Large intestine (tissue), 3 donors: ENCODE data around the gene PSMD5. TPM values are rescaled to one million over a fixed set of nuclear protein-coding genes. Genes with fewer than 3 reads are reported as not detected.
A peak's percentile ranks its signal among the peaks of the same experiment; 100 is the strongest.

Experiments
- DNase-seq, 2 donors: peaks; one replicate each; pipeline versions ENCODE4 v3.0.0 to v3.0.0-alpha.2; 2013
- H3K27ac ChIP-seq: one replicate; pipeline ENCODE4 v1.5.1; 2013; ENCODE audit warnings: low read length
- H3K27me3 ChIP-seq: 2 replicates; pipeline ENCODE4 v1.6.1; 2013; ENCODE audit warnings: low read length; ENCODE audit not compliant: control insufficient read depth, insufficient read depth
- H3K36me3 ChIP-seq: 2 replicates; pipeline ENCODE4 v1.6.1; 2013; ENCODE audit warnings: low read length; ENCODE audit not compliant: control insufficient read depth, insufficient read depth
- H3K4me1 ChIP-seq: one replicate; pipeline ENCODE4 v1.6.1; 2013; ENCODE audit warnings: low read length; ENCODE audit not compliant: control insufficient read depth, insufficient read depth
- H3K4me3 ChIP-seq: one replicate; pipeline ENCODE4 v1.5.1; 2013; ENCODE audit warnings: low read length
- H3K9me3 ChIP-seq: one replicate; pipeline ENCODE4 v1.6.1; 2013; ENCODE audit warnings: mild to moderate bottlenecking, low read depth, low read length, moderate library complexity; ENCODE audit not compliant: control insufficient read depth
- WGBS: methylation state at CpG from one replicate; pipeline ENCODE4 v1.1.5; 2013; ENCODE audit warnings: low lambda C conversion rate; ENCODE audit not compliant: insufficient coverage; 5-methylcytosine and 5-hydroxymethylcytosine counted together
- polyA plus RNA-seq: library from polyadenylated mRNA; unstranded; fragments of 120-200 nt; gene quantifications from one replicate; pipeline ENCODE4 v1.2.1, GENCODE V29; 2013

The PSMD5 gene
- polyA plus RNA-seq, 1 donor, result 29.1 TPM

DNA sequence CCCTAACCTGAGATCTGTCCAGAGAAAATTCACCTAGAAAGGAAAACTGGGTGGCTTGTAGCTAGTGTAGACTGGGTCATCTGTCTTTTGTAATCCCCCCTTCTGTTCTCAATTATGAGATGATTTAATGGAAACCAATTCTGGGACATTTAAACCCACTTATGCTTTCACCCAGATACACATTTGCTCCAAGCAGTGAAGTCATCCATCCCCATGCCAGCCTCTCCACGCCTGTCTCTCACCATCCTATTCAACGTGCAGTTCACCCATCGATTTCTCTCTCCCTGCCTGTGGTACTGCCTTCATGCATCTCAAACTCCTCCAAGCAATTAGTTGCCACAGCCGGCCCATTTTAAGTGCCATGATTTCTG is 32.5 kb upstream of the PSMD5 start:
- H3K36me3 ChIP-seq, result peaks cover 10% of the 10 kb centered on the region
- no peak overlapping the region for H3K4me3 ChIP-seq
- 76% methylated on average over 3 of the region's 4 CpGs for WGBS
- no peaks in the 10 kb centered on the region for H3K27me3 ChIP-seq
- H3K27ac ChIP-seq, result peak overlapping the region; percentile 89
- H3K9me3 ChIP-seq, result no peaks in the 10 kb centered on the region
- no peak for DNase-seq
- H3K4me1 ChIP-seq, result peaks cover 52% of the 10 kb centered on the region

DNA sequence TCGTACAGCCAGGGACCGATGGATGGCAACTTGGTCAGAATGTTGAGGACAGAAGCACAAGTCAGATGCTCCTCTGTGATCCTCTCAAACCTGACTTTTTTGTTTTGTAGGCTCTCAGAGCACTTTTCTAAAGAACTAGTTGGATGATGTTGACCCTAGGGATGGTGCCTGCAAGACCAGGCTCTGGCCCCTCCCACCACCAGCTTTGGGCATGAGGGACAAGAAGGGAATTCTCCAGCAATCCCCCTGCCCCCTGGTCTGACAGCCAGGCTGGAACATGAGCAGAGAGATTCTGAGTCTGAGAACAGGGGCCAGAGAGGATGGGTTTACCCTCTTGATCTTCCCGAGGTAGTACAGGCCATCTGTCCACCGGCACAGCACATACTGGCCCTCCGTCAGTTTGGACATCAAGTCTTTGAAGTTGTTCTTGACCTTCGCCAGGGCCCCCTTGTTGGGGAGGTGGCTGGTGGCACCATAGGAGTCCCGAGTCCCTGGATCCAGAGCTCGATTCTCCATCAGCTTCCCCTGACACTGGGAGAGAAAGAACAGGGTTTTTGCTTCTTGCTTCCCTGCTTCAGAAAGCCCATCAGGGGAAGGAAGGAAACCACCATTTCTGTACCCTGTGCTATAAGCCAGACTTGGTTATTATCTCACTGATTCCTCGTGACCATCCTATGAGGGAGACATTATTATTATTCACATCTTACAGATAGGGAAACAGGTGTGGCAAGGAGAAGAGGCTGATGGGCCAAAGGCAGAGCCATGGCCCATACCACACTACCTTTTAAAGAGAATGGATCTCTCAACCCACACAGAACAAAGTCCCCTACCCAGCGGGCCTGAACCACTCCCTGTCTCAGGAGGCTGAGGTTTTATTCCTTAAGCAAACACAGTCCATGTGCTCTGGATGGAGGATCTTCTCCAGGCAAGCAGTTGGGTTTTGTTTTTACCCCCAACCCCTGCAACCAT is 31.8 kb upstream of the PSMD5 start:
- Histone ChIP-seq H3K27me3 (no peaks in the 10 kb centered on the region), H3K27ac (peak overlapping the region; percentile 89), H3K4me3 (no peak overlapping the region), H3K36me3 (peaks cover 16% of the 10 kb centered on the region), H3K4me1 (peaks cover 54% of the 10 kb centered on the region), H3K9me3 (no peaks in the 10 kb centered on the region)
- DNase-seq, result peak; percentile 78 to 90
- no CpG with 5 or more reads among the region's 10 CpGs for WGBS

DNA sequence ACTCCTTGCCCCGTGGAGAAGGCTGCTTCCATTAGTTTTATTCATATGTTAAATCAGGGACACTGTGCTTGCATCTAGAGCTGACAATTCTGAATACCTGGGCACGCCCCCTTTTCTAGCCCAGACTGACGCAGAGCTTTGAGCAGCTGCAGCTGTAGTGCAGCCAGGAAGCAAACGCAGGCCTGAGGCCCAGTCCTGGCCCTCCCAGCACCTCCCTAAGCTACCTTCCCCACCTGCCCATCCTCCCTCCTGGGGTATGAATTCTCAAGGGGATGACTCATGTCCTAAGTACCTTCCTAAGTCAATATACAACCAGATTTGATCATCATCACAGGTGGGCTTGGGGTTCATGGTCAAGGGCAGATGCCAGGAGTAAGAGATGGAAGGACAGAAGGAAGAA is 30.8 kb upstream of the PSMD5 start:
- peak; percentile 88 to 93 for DNase-seq
- no peaks in the 10 kb centered on the region for H3K27me3 ChIP-seq
- no CpG with 5 or more reads among the region's 4 CpGs for WGBS
- H3K9me3 ChIP-seq, result no peaks in the 10 kb centered on the region
- peaks cover 54% of the 10 kb centered on the region for H3K4me1 ChIP-seq
- no peak overlapping the region for H3K4me3 ChIP-seq
- peaks cover 16% of the 10 kb centered on the region for H3K36me3 ChIP-seq
- H3K27ac ChIP-seq, result peak overlapping the region; percentile 89

DNA sequence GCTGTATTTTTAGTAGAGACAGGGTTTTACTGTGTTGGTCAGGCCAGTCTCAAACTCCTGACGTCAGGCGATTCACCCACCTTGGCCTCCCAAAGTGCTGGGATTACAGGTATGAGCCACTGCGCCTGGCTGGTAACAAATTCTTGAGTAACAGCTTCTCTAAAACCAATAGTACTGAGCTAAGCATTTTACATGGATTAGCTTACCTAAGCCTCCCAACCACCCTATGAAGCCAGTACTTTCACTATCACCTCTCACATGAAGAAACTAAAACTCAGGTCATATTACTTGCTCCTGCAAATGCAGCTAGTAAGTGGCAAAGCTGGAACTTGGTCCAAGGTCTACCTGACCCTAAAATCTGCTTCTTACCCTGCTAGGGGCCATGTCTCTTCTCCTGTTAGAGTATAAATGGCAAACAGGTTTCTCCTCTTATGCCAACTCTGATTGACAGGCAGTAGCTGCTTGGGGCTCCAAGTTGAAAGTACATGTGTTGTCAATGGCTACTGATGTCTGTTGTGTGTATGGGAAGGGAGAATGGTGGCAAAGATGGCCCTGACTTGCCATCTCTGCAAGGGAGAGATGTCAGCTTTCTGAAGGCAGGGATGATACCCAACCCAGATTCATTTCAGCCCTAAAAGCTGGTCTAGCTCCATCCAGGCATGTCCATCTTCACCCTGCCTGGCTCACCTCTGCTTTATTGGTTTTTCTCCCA is 30.2 kb upstream of the PSMD5 start:
- Histone ChIP-seq H3K4me1 (peaks cover 54% of the 10 kb centered on the region), H3K27ac (peak overlapping the region; percentile 89), H3K36me3 (peaks cover 16% of the 10 kb centered on the region), H3K9me3 (no peaks in the 10 kb centered on the region), H3K27me3 (no peaks in the 10 kb centered on the region), H3K4me3 (no peak overlapping the region)
- no CpG with 5 or more reads among the region's 3 CpGs for WGBS
- DNase-seq, result peak; percentile 80 to 92

DNA sequence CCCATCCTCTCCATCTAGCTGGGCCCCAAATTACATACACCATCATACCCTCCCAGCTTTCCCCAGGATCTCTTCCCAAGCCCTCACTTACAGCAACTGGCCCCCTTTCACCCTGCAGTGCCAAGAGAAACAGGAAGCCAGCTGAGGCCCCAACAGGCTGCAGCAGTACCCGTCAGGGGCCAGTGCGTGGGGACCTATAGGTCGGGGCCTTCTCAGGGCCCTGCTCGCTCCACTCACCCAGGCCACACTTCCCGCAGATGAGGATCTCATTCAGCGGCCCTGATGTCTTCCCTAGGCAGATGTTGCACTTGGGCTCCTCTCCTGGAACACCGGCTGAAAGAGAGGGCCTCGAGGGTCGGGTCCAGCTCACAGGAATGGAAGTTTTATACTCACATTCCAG is 27.5 kb upstream of the PSMD5 start:
- WGBS, result no CpG with 5 or more reads among the region's 9 CpGs
- H3K4me1 ChIP-seq, result peaks cover 44% of the 10 kb centered on the region
- H3K9me3 ChIP-seq, result no peaks in the 10 kb centered on the region
- peaks cover 40% of the 10 kb centered on the region for H3K36me3 ChIP-seq
- H3K27me3 ChIP-seq, result no peaks in the 10 kb centered on the region
- no peak overlapping the region for H3K27ac ChIP-seq
- H3K4me3 ChIP-seq, result no peak overlapping the region
- no peak for DNase-seq

DNA sequence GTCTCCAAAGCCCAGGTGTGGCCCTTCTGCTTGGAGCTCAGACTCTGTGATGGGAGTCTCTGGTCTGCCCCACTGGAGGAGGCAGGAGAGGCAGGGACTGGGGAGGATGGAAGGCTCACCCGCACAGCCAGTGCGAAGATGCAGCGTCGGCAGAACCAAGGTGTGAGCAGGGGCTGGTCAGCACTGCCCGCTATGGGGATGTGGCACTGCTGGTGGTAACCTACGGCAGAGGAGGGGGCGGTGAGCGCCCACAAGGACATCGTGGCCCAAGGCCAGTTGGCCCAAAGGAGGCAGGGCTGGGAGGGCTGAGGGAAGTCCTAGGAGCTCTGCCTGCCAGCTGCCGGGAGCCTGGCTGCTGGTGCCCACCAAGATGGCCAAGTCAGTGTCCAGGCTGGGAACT is 27.0 kb upstream of the PSMD5 start:
- Histone ChIP-seq H3K36me3 (peaks cover 43% of the 10 kb centered on the region), H3K9me3 (no peaks in the 10 kb centered on the region), H3K4me3 (no peak overlapping the region), H3K27ac (no peak overlapping the region), H3K27me3 (no peaks in the 10 kb centered on the region), H3K4me1 (peaks cover 41% of the 10 kb centered on the region)
- DNase-seq, result no peak
- WGBS, result no CpG with 5 or more reads among the region's 10 CpGs

DNA sequence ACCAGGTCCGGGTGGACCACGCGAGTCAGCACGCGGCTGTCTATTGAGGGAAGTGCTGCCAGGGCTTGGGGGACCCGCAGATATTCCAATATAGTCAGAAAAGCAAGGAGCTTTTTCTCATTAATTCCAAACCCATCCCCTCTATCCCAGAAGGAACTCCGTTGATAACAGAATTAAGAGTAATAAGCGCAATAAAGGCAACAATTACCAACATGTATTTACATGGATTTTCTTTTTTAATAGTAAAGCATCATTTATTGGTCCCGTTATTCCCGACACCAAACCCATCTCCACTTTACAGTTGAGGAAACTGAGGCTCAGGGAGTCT is 26.6 kb upstream of the PSMD5 start:
- no peaks in the 10 kb centered on the region for H3K27me3 ChIP-seq
- peaks cover 37% of the 10 kb centered on the region for H3K4me1 ChIP-seq
- H3K36me3 ChIP-seq, result peaks cover 43% of the 10 kb centered on the region
- no peak for DNase-seq
- peak overlapping the region; percentile 87 for H3K27ac ChIP-seq
- WGBS, result no CpG with 5 or more reads among the region's 10 CpGs
- no peaks in the 10 kb centered on the region for H3K9me3 ChIP-seq
- peak overlapping the region; percentile 63 for H3K4me3 ChIP-seq

DNA sequence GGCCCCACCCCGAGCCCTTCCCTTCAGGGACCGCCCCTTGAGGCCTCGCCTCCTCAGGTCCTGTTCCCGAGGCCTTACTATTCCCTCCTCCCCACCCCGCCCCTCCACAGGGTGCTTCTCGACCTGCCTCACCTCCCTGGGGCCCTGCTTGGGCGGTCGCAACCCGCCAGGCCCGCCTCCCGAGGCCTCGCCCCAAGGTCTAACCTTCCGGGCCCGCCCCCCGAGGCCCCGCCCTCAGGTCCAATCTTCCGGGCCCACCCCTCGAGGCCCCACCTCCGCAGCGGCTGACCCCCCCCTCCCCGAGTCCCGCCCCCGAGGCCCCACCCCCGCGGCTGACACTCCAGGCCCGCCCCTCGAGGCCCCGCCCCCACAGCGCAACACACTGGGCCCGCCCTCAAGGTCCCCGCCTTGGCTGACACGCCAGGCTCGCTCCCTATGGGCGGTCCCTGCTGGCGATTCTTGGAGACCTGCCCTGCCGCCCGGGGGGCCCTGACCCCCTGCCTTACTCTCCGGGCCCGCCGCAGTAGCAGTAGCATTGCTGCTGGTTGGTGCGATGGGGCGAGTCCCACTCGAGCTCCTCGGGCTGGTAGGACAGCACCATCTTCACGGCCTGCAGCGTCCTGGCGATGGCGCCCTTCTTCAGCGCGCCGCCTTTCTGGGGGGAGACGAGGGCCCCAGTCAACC is 26.1 kb upstream of the PSMD5 start:
- peak overlapping the region; percentile 87 for H3K27ac ChIP-seq
- H3K27me3 ChIP-seq, result no peaks in the 10 kb centered on the region
- H3K4me1 ChIP-seq, result peaks cover 32% of the 10 kb centered on the region
- H3K4me3 ChIP-seq, result peak overlapping the region; percentile 63
- no CpG with 5 or more reads among the region's 52 CpGs for WGBS
- no peaks in the 10 kb centered on the region for H3K9me3 ChIP-seq
- peaks cover 44% of the 10 kb centered on the region for H3K36me3 ChIP-seq
- peak; percentile 99 for DNase-seq

DNA sequence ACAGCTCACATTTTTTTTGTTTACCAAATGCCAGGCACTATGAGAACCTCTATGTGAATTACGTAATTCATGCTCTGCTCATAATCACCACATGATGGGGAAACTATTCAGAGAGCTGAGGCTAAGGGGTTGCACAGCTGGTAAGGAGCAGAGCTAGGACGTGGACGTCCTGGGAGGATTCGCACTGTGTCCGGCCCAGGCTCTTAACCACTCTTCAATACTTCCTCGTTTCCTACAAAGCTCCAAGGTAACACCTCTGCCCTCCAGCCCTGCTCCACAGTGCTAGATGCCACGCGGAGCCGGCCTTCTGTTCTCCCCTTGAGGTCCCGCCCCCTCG is 25.6 kb upstream of the PSMD5 start:
- H3K36me3 ChIP-seq, result peaks cover 48% of the 10 kb centered on the region
- peak overlapping the region; percentile 68 for H3K27ac ChIP-seq
- H3K4me3 ChIP-seq, result peak overlapping the region; percentile 21
- no peaks in the 10 kb centered on the region for H3K9me3 ChIP-seq
- H3K4me1 ChIP-seq, result peaks cover 27% of the 10 kb centered on the region
- DNase-seq, result no peak
- H3K27me3 ChIP-seq, result no peaks in the 10 kb centered on the region
- no CpG with 5 or more reads among the region's 11 CpGs for WGBS

DNA sequence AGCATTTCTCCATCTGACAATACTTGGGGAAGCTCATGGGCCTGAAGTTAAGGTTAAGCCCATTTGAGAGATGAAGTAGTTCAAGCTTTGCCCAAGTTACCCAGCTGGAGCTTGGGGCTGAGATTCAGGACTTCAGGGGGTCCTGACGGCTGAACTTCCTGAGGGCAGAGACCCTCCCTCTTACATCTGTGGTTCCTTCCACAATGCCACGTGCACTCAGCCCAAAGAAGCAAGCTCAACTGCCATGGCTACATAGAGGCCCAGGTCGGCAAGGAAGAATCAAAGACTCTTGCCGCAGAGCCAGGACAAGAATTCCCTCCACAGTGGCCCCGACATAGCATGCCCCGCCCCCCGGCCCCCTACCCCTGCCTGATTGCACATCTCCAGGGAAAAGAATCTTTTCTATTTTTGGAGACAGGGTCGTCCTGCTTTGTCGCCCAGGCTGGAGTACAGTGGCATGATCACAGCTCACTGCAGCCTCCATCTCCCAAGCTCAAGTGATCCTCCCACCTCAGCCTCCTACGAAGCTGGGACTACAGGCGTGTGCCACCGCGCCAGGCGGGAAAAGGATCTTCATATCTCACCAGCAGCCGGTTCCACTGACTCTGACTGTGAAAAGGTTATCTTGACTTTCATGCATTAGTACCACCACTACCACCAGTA is 25.1 kb upstream of the PSMD5 start:
- Histone ChIP-seq H3K27me3 (no peaks in the 10 kb centered on the region), H3K27ac (peak overlapping the region; percentile 68), H3K4me1 (peaks cover 22% of the 10 kb centered on the region), H3K9me3 (no peaks in the 10 kb centered on the region), H3K4me3 (no peak overlapping the region), H3K36me3 (peaks cover 53% of the 10 kb centered on the region)
- DNase-seq, result no peak
- no CpG with 5 or more reads among the region's 15 CpGs for WGBS
